Body of pancreas (tissue), 4 donors: ENCODE measurements around the gene PVALB. TPM values are rescaled to one million over a fixed set of nuclear protein-coding genes. Genes with fewer than 3 reads are reported as not detected.

Experiments
- ATAC-seq: fragments of 150-250 bp; one replicate; pipeline ENCODE4 v1.9.1; 2016
- DNase-seq, 4 donors: peaks; one replicate each; pipeline ENCODE4 v3.0.0-alpha.2; 2019
- H3K27ac ChIP-seq, 4 donors: fragments of 200-600 bp; sonication (generic); 1 replicate in 3 of 4; 2 replicates in 1 of 4; pipeline versions ENCODE4 v1.5.1 to v1.6.1; 2016 to 2019; ENCODE audit warnings: mild to moderate bottlenecking in 1 of 4, mixed read lengths in 1 of 4, moderate library complexity in 1 of 4
- H3K27me3 ChIP-seq, 2 donors: fragments of 200-600 bp; sonication (generic); one replicate each; pipeline ENCODE4 v1.6.0; 2016; ENCODE audit warnings: mild to moderate bottlenecking in 1 of 2
- H3K36me3 ChIP-seq, 2 donors: fragments of 200-600 bp; sonication (generic); replicated peaks in 1 of 2; 2 replicates each; pipeline ENCODE4 v1.5.1; 2016; ENCODE audit warnings: low read depth in 2 of 2; ENCODE audit not compliant: insufficient read depth in 1 of 2
- H3K4me1 ChIP-seq: fragments of 200-600 bp; sonication (generic); one replicate; pipeline ENCODE4 v1.6.0; 2016
- H3K4me3 ChIP-seq, 2 donors: fragments of 200-600 bp; sonication (generic); 1 replicate in 1 of 2; 2 replicates in 1 of 2; pipeline ENCODE4 v1.5.1; 2016 to 2019
- H3K9me3 ChIP-seq, 3 donors: fragments of 200-600 bp; sonication (generic); 1 replicate in 2 of 3; 2 replicates in 1 of 3; pipeline ENCODE4 v1.5.1; 2016
- CTCF ChIP-seq, 7 experiments: fragments of 450-650 bp in 4 of 7; fragments of 200-600 bp in 3 of 7; sonication (generic) in 3 of 7; IDR thresholded peaks; one replicate each; pipeline ENCODE4 v1.5.1; 2016 to 2019; ENCODE audit warnings: antibody characterized with exemption in 7 of 7
- POLR2A ChIP-seq, 3 donors: fragments of 450-650 bp; IDR thresholded peaks; one replicate each; pipeline ENCODE4 v1.6.1; 2016; ENCODE audit warnings: antibody characterized with exemption in 3 of 3, mild to moderate bottlenecking in 2 of 3
- WGBS, 2 donors: methylation state at CpG; one replicate each; pipeline ENCODE4 v1.1.5; 2017; 5-methylcytosine and 5-hydroxymethylcytosine counted together
- intact Hi-C: fragments of 100-400 bp; cut with DNase I; formaldehyde crosslinking; loops from one replicate; pipeline ENCODE4 v1.15.1; 2023
- total RNA-seq, 2 donors: library from RNA; depleted of rRNA; stranded (reverse); fragments of >200 nt; gene quantifications; one replicate each; pipeline ENCODE4 v1.1.0, GENCODE V29; 2016

PVALB gene
- total RNA-seq, 2 donors from 2014 or later, result not detected

GRCh38 chr22:36860017-36860416 is 43.2 kb upstream of the PVALB start:
- H3K27ac ChIP-seq, result no peak overlapping the region

GRCh38 chr22:36858966-36859365 is 42.1 kb upstream of the PVALB start:
- intact Hi-C loops, result no loop called here
- Histone ChIP-seq H3K36me3 (no peaks in the 10 kb centered on the region), H3K27ac (no peak overlapping the region), H3K9me3 (no peaks in the 10 kb centered on the region), H3K4me3 (no peak overlapping the region), H3K4me1 (no peaks in the 10 kb centered on the region), H3K27me3 (no peaks in the 10 kb centered on the region)
- TF ChIP-seq CTCF (IDR thresholded peaks at IDR 0.05) (no peak), POLR2A (IDR thresholded peaks at IDR 0.05) (no peak)
- WGBS, 2 donors, result 70 to 88% methylated on average over 2 of the region's 2 CpGs
- ATAC-seq, result no peak
- no peak for DNase-seq

More at GRCh38 chr22:36860017-36860416, 43.2 kb upstream of the PVALB start:
- Histone ChIP-seq H3K27me3 (no peaks in the 10 kb centered on the region), H3K36me3 (no peaks in the 10 kb centered on the region), H3K4me3 (no peak overlapping the region), H3K9me3 (no peaks in the 10 kb centered on the region), H3K4me1 (no peaks in the 10 kb centered on the region)
- intact Hi-C loops, result loop anchor here (5.0 to 10.0 kb wide), 2 partner anchors 195 to 313 kb away; partner anchors contain the start of gene KCTD17
- DNase-seq (no peak), ATAC-seq (no peak)
- WGBS, 2 donors, result 55 to 63% methylated on average over 6 of the region's 6 CpGs
- no peak for TF ChIP-seq CTCF (IDR thresholded peaks at IDR 0.05)
- TF ChIP-seq POLR2A (IDR thresholded peaks at IDR 0.05), result no peak

- ATAC-seq, result no peak
Measured at GRCh38 chr22:36858156-36858555, 41.3 kb upstream of the PVALB start.

GRCh38 chr22:36856792-36857135 is 39.9 kb upstream of the PVALB start:
- DNase-seq (no peak), ATAC-seq (no peak)
- Histone ChIP-seq H3K27ac (no peak overlapping the region), H3K36me3 (no peaks in the 10 kb centered on the region), H3K9me3 (no peaks in the 10 kb centered on the region), H3K4me3 (no peak overlapping the region), H3K4me1 (no peaks in the 10 kb centered on the region), H3K27me3 (no peaks in the 10 kb centered on the region)
- 47 to 50% methylated on average over 8 of the region's 8 CpGs for WGBS, 2 donors
- TF ChIP-seq POLR2A (IDR thresholded peaks at IDR 0.05) (no peak), CTCF (IDR thresholded peaks at IDR 0.05) (no peak)
- intact Hi-C loops, result no loop called here

More at GRCh38 chr22:36858156-36858555, 41.3 kb upstream of the PVALB start:
- TF ChIP-seq POLR2A (IDR thresholded peaks at IDR 0.05), result no peak
- TF ChIP-seq CTCF (IDR thresholded peaks at IDR 0.05), result no peak
- intact Hi-C loops, result no loop called here
- Histone ChIP-seq H3K27ac (no peak overlapping the region), H3K4me1 (no peaks in the 10 kb centered on the region), H3K36me3 (no peaks in the 10 kb centered on the region), H3K4me3 (no peak overlapping the region), H3K27me3 (no peaks in the 10 kb centered on the region), H3K9me3 (no peaks in the 10 kb centered on the region)
- DNase-seq, result no peak
- WGBS, 2 donors, result 50 to 55% methylated on average over 7 to 9 of the region's 9 CpGs

GRCh38 chr22:36856121-36856791 is 39.4 kb upstream of the PVALB start:
- Histone ChIP-seq H3K9me3 (no peaks in the 10 kb centered on the region), H3K27ac (no peak overlapping the region), H3K27me3 (no peaks in the 10 kb centered on the region), H3K36me3 (no peaks in the 10 kb centered on the region), H3K4me3 (no peak overlapping the region), H3K4me1 (no peaks in the 10 kb centered on the region)
- ATAC-seq (peak; percentile 92), DNase-seq (peak; percentile 89 to 93 (median 90))
- TF ChIP-seq POLR2A (IDR thresholded peaks at IDR 0.05) (no peak), CTCF (IDR thresholded peaks at IDR 0.05) (peak; percentile 100)
- WGBS, 2 donors, result 2 to 4% methylated on average over 14 to 30 of the region's 30 CpGs
- intact Hi-C loops, result no loop called here
